Pancreas (tissue), 10 donors: Measurements from ENCODE around the gene SSR1. TPM values are rescaled to one million over a fixed set of nuclear protein-coding genes. Genes with fewer than 3 reads are reported as not detected.
"Not testable (repeated sequence)": the region's sequence is repeated elsewhere in the genome, so short reads cannot be mapped to it uniquely, and the experiment has no call there.

Source experiments
- ATAC-seq, 4 donors: fragments of 200-7000 bp; cut with Tn5 transposase; one replicate each; pipeline versions ENCODE4 v1.8.0 to v1.9.1; 2020; ENCODE audit warnings: mild to moderate bottlenecking in 4 of 4, moderate library complexity in 4 of 4
- DNase-seq, 6 donors: peaks; one replicate each; pipeline ENCODE4 v3.0.0-alpha.2; 2020
- FAIRE-seq: peaks from 2 replicates; lab custom pipeline; 2012; peaks lifted over from hg19 to GRCh38; lab: Jason Lieb, UNC
- H3K27ac ChIP-seq, 4 donors: fragments of 200-600 bp; sonication (generic); 1 replicate in 3 of 4; 2 replicates in 1 of 4; pipeline versions ENCODE4 v1.5.0 to v1.8.0; 2020
- H3K27me3 ChIP-seq, 4 donors: fragments of 200-600 bp; one replicate each; pipeline ENCODE4 v1.8.0; 2021
- H3K36me3 ChIP-seq, 3 donors: fragments of 200-600 bp; sonication (generic) in 1 of 3; one replicate each; pipeline versions ENCODE4 v1.5.0 to v1.8.0; 2020 to 2021
- H3K4me1 ChIP-seq, 3 donors: fragments of 200-600 bp; one replicate each; pipeline ENCODE4 v1.8.0; 2021
- H3K4me3 ChIP-seq, 4 donors: fragments of 200-600 bp; sonication (generic) in 2 of 4; one replicate each; pipeline versions ENCODE4 v1.5.0 to v1.8.0; 2020 to 2021
- H3K9me3 ChIP-seq, 4 donors: fragments of 200-600 bp; one replicate each; pipeline ENCODE4 v1.8.0; 2021
- CTCF ChIP-seq, 4 donors: fragments of 200-600 bp; sonication (generic) in 3 of 4; IDR thresholded peaks; one replicate each; pipeline versions ENCODE4 v1.5.0 to v1.8.0; 2021; ENCODE audit warnings: antibody characterized with exemption in 4 of 4
- WGBS, 2 donors: extraction: QIAGEN DNeasy Blood & Tissue Kit; methylation state at CpG; one replicate each; pipeline ENCODE4 v1.1.7; 2013; 5-methylcytosine and 5-hydroxymethylcytosine counted together
- intact Hi-C, 3 donors: fragments of 100-400 bp; cut with DNase I; formaldehyde crosslinking; loops; one replicate each; pipeline versions ENCODE4 v1.11.1 to v1.14.2; 2022
- polyA plus RNA-seq, 2 donors: library from polyadenylated mRNA; stranded (reverse); fragments of 200-250 nt; gene quantifications; one replicate each; pipeline ENCODE4 v1.2.3, GENCODE V29; 2013
- total RNA-seq, 6 donors: library from RNA; stranded (reverse); fragmentation: NEBNext Ultra II Directional in 4 of 6; extraction: Animal tissue kit (Norgen Biotek cat#: 25700) in 4 of 6; gene quantifications; one replicate each; pipeline versions ENCODE4 v1.2.1 to v1.2.4, GENCODE V29; 2021 to 2023
- donor health status: healthy with polysubstance abuse.
- donor health status: DM: no; HTN: no; CAD: no; lungs with moderate emphysema.
- donor health status: DM: no; HTN: no; CAD: no.
- donor health status: control.
- donor health status: control.
- donor health status: Bipolar disorder and iron deficiency.
- donor health status: DM: yes; HTN: yes; CAD: no.
- donor health status: DM: no; HTN: no; CAD: no.
- donor health status: DM: no; HTN: no; CAD: no.
- donor health status: DM: yes; HTN: yes; CAD: no.

Gene SSR1
- total and polyA plus RNA-seq, 8 donors: 11.5 to 138 (median 79.6) TPM

GRCh38 chr6:7316658-7317533, 3.9 kb upstream of the SSR1 start:
- FAIRE-seq: no peak
- WGBS, 2 donors: 95 to 97% methylated on average over 33 to 41 of the region's 41 CpGs
- Histone ChIP-seq H3K9me3 (no peaks in the 10 kb centered on the region), H3K27me3 (no peaks in the 10 kb centered on the region), H3K4me3 (no peak overlapping the region), H3K36me3 (no peaks in the 10 kb centered on the region), H3K27ac (no peak overlapping the region), H3K4me1 (peaks cover 0 to 7% (median 0%) of the 10 kb centered on the region in 3 donors)
- intact Hi-C loops: loop anchor here in 1 of 3 donors (10.0 kb wide), 1 partner anchor 68 kb away; the partner anchor contains the start of genes CAGE1 and RIOK1
- no peak for ATAC-seq
- peak in 2 of 6 donors; percentile 22 to 63 for DNase-seq
- no peak for TF ChIP-seq CTCF (IDR thresholded peaks at IDR 0.05)

GRCh38 chr6:7315948-7316365, 3.0 kb upstream of the SSR1 start:
- Histone ChIP-seq H3K27ac (no peak overlapping the region), H3K36me3 (no peaks in the 10 kb centered on the region), H3K4me1 (peaks cover 0 to 11% (median 6%) of the 10 kb centered on the region in 3 donors), H3K9me3 (no peaks in the 10 kb centered on the region), H3K4me3 (no peak overlapping the region), H3K27me3 (no peaks in the 10 kb centered on the region)
- ATAC-seq (no peak), FAIRE-seq (no peak), DNase-seq (no peak)
- intact Hi-C loops: loop anchor here in 1 of 3 donors (10.0 kb wide), 1 partner anchor 69 kb away; the partner anchor contains the start of genes CAGE1 and RIOK1
- WGBS, 2 donors: 84 to 91% methylated on average over 6 of the region's 6 CpGs
- no peak for TF ChIP-seq CTCF (IDR thresholded peaks at IDR 0.05)

GRCh38 chr6:7315087-7315947, 2.3 kb upstream of the SSR1 start:
- FAIRE-seq: not testable (repeated sequence)
- WGBS, 2 donors: 87 to 96% methylated on average over 32 to 34 of the region's 34 CpGs
- peaks cover 0 to 15% (median 8%) of the 10 kb centered on the region in 3 donors for H3K4me1 ChIP-seq

GRCh38 chr6:7314414-7314813, 1.4 kb upstream of the SSR1 start:
- Histone ChIP-seq H3K4me3 (no peak overlapping the region), H3K36me3 (peaks cover 0 to 5% (median under 1%) of the 10 kb centered on the region in 3 donors), H3K27me3 (no peaks in the 10 kb centered on the region), H3K4me1 (peaks cover 0 to 23% (median 8%) of the 10 kb centered on the region in 3 donors), H3K27ac (no peak overlapping the region), H3K9me3 (no peaks in the 10 kb centered on the region)
- ATAC-seq: no peak
- WGBS, 2 donors: 96 to 98% methylated on average over 7 of the region's 7 CpGs
- FAIRE-seq: no peak
- intact Hi-C loops: loop anchor here in 1 of 3 donors (10.0 kb wide), 1 partner anchor 70 kb away; the partner anchor contains the start of genes CAGE1 and RIOK1
- TF ChIP-seq CTCF (IDR thresholded peaks at IDR 0.05): no peak
- DNase-seq: no peak

More at GRCh38 chr6:7315087-7315947, 2.3 kb upstream of the SSR1 start:
- H3K36me3 ChIP-seq, H3K4me3 ChIP-seq, H3K27me3 ChIP-seq, ATAC-seq, H3K9me3 ChIP-seq, H3K27ac ChIP-seq: not testable (repeated sequence)
- intact Hi-C loops: loop anchor here in 1 of 3 donors (10.0 kb wide), 1 partner anchor 69 kb away; the partner anchor contains the start of genes CAGE1 and RIOK1
- DNase-seq: peak in 2 of 6 donors; percentile 30 to 65
